H9 (cell line): Measurements from ENCODE around the gene HOXB6. TPM values are rescaled to one million over a fixed set of nuclear protein-coding genes. Genes with fewer than 3 reads are reported as not detected.

ENCODE experiments used
- DNase-seq: peaks from one replicate; pipeline ENCODE4 v3.0.0-alpha.2; 2017
- H2AFZ ChIP-seq: one replicate; pipeline ENCODE4 v1.6.1; 2013; ENCODE audit warnings: mild to moderate bottlenecking, low read length, control low read depth, moderate library complexity
- H2AK5ac ChIP-seq: 2 replicates; pipeline ENCODE4 v1.6.1; 2013; ENCODE audit warnings: low read length, control low read depth, mixed read lengths; ENCODE audit not compliant: insufficient read length
- H2BK120ac ChIP-seq: one replicate; pipeline ENCODE4 v1.6.1; 2013; ENCODE audit warnings: low read depth, mild to moderate bottlenecking, low read length, control low read depth, inconsistent platforms; ENCODE audit not compliant: poor library complexity, severe bottlenecking
- H2BK12ac ChIP-seq: 2 replicates; pipeline ENCODE4 v1.6.1; 2013; ENCODE audit warnings: low read length, control low read depth, mixed read lengths, low read depth; ENCODE audit not compliant: insufficient read length
- H2BK15ac ChIP-seq: 2 replicates; pipeline ENCODE4 v1.6.1; 2013; ENCODE audit warnings: low read depth, low read length, control low read depth
- H2BK20ac ChIP-seq: one replicate; pipeline ENCODE4 v1.6.1; 2013; ENCODE audit warnings: low read depth, mild to moderate bottlenecking, low read length, control low read depth, inconsistent platforms; ENCODE audit not compliant: poor library complexity, severe bottlenecking
- H2BK5ac ChIP-seq: 2 replicates; pipeline ENCODE4 v1.6.1; 2013; ENCODE audit warnings: low read length, control low read depth, mixed read lengths; ENCODE audit not compliant: insufficient read length
- H3K14ac ChIP-seq: 2 replicates; pipeline ENCODE4 v1.6.1; 2013; ENCODE audit warnings: low read length, control low read depth; ENCODE audit not compliant: insufficient read depth
- H3K18ac ChIP-seq: 2 replicates; pipeline ENCODE4 v1.6.1; 2013; ENCODE audit warnings: low read depth, mild to moderate bottlenecking, mixed read lengths, low read length, control low read depth; ENCODE audit not compliant: insufficient read length
- H3K23ac ChIP-seq: 2 replicates; pipeline ENCODE4 v1.6.1; 2013; ENCODE audit warnings: low read length, control low read depth, mixed read lengths, low read depth; ENCODE audit not compliant: insufficient read length
- H3K23me2 ChIP-seq: 2 replicates; pipeline ENCODE4 v1.6.1; 2013; ENCODE audit warnings: low read depth, mild to moderate bottlenecking, mixed read lengths, low read length, control low read depth; ENCODE audit not compliant: insufficient read length, poor library complexity, severe bottlenecking
- H3K27ac ChIP-seq: 2 replicates; pipeline ENCODE4 v1.5.1; 2013; ENCODE audit warnings: low read length, control low read depth, mixed read lengths, low read depth; ENCODE audit not compliant: insufficient read length
- H3K27me3 ChIP-seq: 2 replicates; pipeline ENCODE4 v1.6.1; 2013; ENCODE audit warnings: low read length, control low read depth, inconsistent platforms; ENCODE audit not compliant: insufficient read depth
- H3K4ac ChIP-seq: 2 replicates; pipeline ENCODE4 v1.6.1; 2013; ENCODE audit warnings: low read depth, mild to moderate bottlenecking, control low read depth, inconsistent platforms, low read length, moderate library complexity
- H3K4me1 ChIP-seq: 2 replicates; pipeline ENCODE4 v1.6.1; 2013; ENCODE audit warnings: low read length, control low read depth, inconsistent platforms; ENCODE audit not compliant: insufficient read depth
- H3K4me2 ChIP-seq: 2 replicates; pipeline ENCODE4 v1.6.1; 2013; ENCODE audit warnings: low read length, control low read depth, mixed read lengths; ENCODE audit not compliant: insufficient read length, insufficient read depth
- H3K56ac ChIP-seq: 2 replicates; pipeline ENCODE4 v1.6.1; 2013; ENCODE audit warnings: low read depth, mild to moderate bottlenecking, mixed read lengths, low read length, control low read depth; ENCODE audit not compliant: insufficient read length
- H3K79me1 ChIP-seq: 2 replicates; pipeline ENCODE4 v1.6.1; 2013; ENCODE audit warnings: low read depth, mild to moderate bottlenecking, moderate library complexity, low read length, control low read depth, inconsistent platforms; ENCODE audit not compliant: insufficient read depth, poor library complexity, severe bottlenecking
- H3K79me2 ChIP-seq: 2 replicates; pipeline ENCODE4 v1.6.1; 2013; ENCODE audit warnings: low read length, control low read depth, inconsistent platforms; ENCODE audit not compliant: insufficient read depth
- H3K9ac ChIP-seq: 2 replicates; pipeline ENCODE4 v1.6.1; 2013; ENCODE audit warnings: low read length, control low read depth, mixed read lengths; ENCODE audit not compliant: insufficient read length; ENCODE audit errors: extremely low read depth
- H3K9me3 ChIP-seq: one replicate; pipeline ENCODE4 v1.6.1; 2013; ENCODE audit warnings: low read depth, low read length, inconsistent platforms; ENCODE audit not compliant: control insufficient read depth
- H3T11ph ChIP-seq: one replicate; pipeline ENCODE4 v1.6.1; 2013; ENCODE audit warnings: mild to moderate bottlenecking, low read length, control low read depth, inconsistent platforms
- H4K20me1 ChIP-seq: one replicate; pipeline ENCODE4 v1.6.1; 2013; ENCODE audit not compliant: control insufficient read depth, insufficient read length, insufficient read depth
- H4K5ac ChIP-seq: 2 replicates; pipeline ENCODE4 v1.6.1; 2013; ENCODE audit warnings: low read depth, mild to moderate bottlenecking, mixed read lengths, low read length, control low read depth; ENCODE audit not compliant: insufficient read length
- H4K8ac ChIP-seq: replicated peaks from 2 replicates; pipeline ENCODE4 v1.6.1; 2013; ENCODE audit warnings: low read length, control low read depth, mixed read lengths, low read depth; ENCODE audit not compliant: insufficient read length
- H4K91ac ChIP-seq: 2 replicates; pipeline ENCODE4 v1.6.1; 2013; ENCODE audit warnings: low read depth, mild to moderate bottlenecking, moderate library complexity, mixed read lengths, low read length, control low read depth; ENCODE audit not compliant: insufficient read length
- H3K27ac Mint-ChIP-seq, 3 experiments: 2 replicates in 2 of 3; 3 replicates in 1 of 3; pipeline ENCODE4 v1.8.0; 2020 to 2021; ENCODE audit warnings: mixed read lengths in 3 of 3, mild to moderate bottlenecking in 1 of 3, moderate library complexity in 1 of 3
- H3K27me3 Mint-ChIP-seq: 2 replicates; pipeline ENCODE4 v1.8.0; 2021; ENCODE audit warnings: low read depth, mild to moderate bottlenecking, moderate library complexity, mixed read lengths
- H3K36me3 Mint-ChIP-seq, 3 experiments: 2 replicates in 2 of 3; 3 replicates in 1 of 3; pipeline ENCODE4 v1.8.0; 2020 to 2021; ENCODE audit warnings: low read depth in 3 of 3, mixed read lengths in 3 of 3; ENCODE audit not compliant: insufficient read depth in 1 of 3
- H3K4me1 Mint-ChIP-seq, 2 experiments: 2 replicates each; pipeline ENCODE4 v1.8.0; 2020; ENCODE audit warnings: mixed read lengths in 2 of 2
- H3K4me3 Mint-ChIP-seq, 2 experiments: 2 replicates in 1 of 2; 3 replicates in 1 of 2; pipeline ENCODE4 v1.8.0; 2020 to 2021; ENCODE audit warnings: mild to moderate bottlenecking in 2 of 2, mixed read lengths in 2 of 2, moderate library complexity in 1 of 2
- H3K9me3 Mint-ChIP-seq, 2 experiments: 2 replicates in 1 of 2; 3 replicates in 1 of 2; pipeline ENCODE4 v1.8.0; 2020; ENCODE audit warnings: mild to moderate bottlenecking in 2 of 2, mixed read lengths in 2 of 2, moderate library complexity in 1 of 2
- CTCF ChIP-seq: fragments of 200-600 bp; sonication (generic); conservative IDR thresholded peaks from 3 replicates; pipeline ENCODE4 v1.8.0; 2021; ENCODE audit warnings: antibody characterized with exemption, mild to moderate bottlenecking
- WGBS: extraction: QIAGEN DNeasy Blood & Tissue Kit; methylation state at CpG from one replicate; pipeline ENCODE4 v1.1.7; 2013; ENCODE audit warnings: missing lambda C conversion rate, low lambda C conversion rate, mixed read lengths; ENCODE audit not compliant: insufficient read length; ENCODE audit errors: extremely low coverage; 5-methylcytosine and 5-hydroxymethylcytosine counted together
- total RNA-seq: library from RNA; stranded (reverse); gene quantifications from 2 replicates; pipeline ENCODE4 v1.2.1, GENCODE V29; 2021

HOXB6 gene
- total RNA-seq, 1 experiment from 2014 or later, result not detected

GRCh38 chr17:48628649-48629410 lies 24.0 kb upstream of the HOXB6 start:
- Histone ChIP-seq H3K14ac (no peak overlapping the region), H3K9me3 (no peaks in the 10 kb centered on the region), H3K27ac (no peak overlapping the region), H3K79me1 (no peaks in the 10 kb centered on the region), H3K4ac (no peak overlapping the region), H4K91ac (no peak overlapping the region), H3K23ac (no peak overlapping the region), H4K5ac (no peak overlapping the region), H2BK120ac (no peak overlapping the region), H4K8ac (no peak overlapping the region), H2BK15ac (no peak overlapping the region), H3K9ac (no peak overlapping the region), H2BK5ac (no peak overlapping the region), H2AK5ac (no peak overlapping the region), H3K56ac (no peak overlapping the region), H2BK20ac (no peak overlapping the region), H2AFZ (no peak overlapping the region), H3K18ac (no peak overlapping the region), H3K79me2 (no peaks in the 10 kb centered on the region), H3K4me2 (no peak overlapping the region), H3K27me3 (peaks cover 99% of the 10 kb centered on the region), H3K4me1 (no peaks in the 10 kb centered on the region; the same call in none of the 2 replicates), H3T11ph (no peak overlapping the region), H4K20me1 (no peaks in the 10 kb centered on the region), H2BK12ac (no peak overlapping the region), H3K23me2 (peaks cover 5% of the 10 kb centered on the region)
- no CpG with 5 or more reads among the region's 5 CpGs for WGBS
- Mint-ChIP-seq H3K4me1 (peaks cover 7 to 13% of the 10 kb centered on the region in 2 experiments), H3K27me3 (peaks cover 100% of the 10 kb centered on the region), H3K9me3 (peaks cover 4 to 14% of the 10 kb centered on the region in 2 experiments), H3K27ac (no peak overlapping the region), H3K4me3 (no peak overlapping the region), H3K36me3 (peaks cover 0 to 1% (median 0%) of the 10 kb centered on the region in 3 experiments; a peak in 2 of 7 replicates)
- no peak for TF ChIP-seq CTCF
- peak; percentile 20 for DNase-seq
